Gastroesophageal sphincter (tissue), 3 donors: ENCODE results near the gene KCNN3.

Experiments used
- CTCF ChIP-seq, 4 experiments: fragments of 200-600 bp in 2 of 4; fragments of 450-650 bp in 2 of 4; sonication (generic) in 1 of 4; IDR thresholded peaks; one replicate each; pipeline ENCODE4 v1.5.1; 2017 to 2019; ENCODE audit warnings: antibody characterized with exemption in 4 of 4, mild to moderate bottlenecking in 2 of 4, moderate library complexity in 2 of 4
- POLR2A ChIP-seq, 2 donors: fragments of 450-650 bp; IDR thresholded peaks; one replicate each; pipeline ENCODE4 v1.6.1; 2017; ENCODE audit warnings: antibody characterized with exemption in 2 of 2, mild to moderate bottlenecking in 2 of 2, moderate library complexity in 1 of 2

GRCh38 chr1:154878371-154879037, 8.4 kb upstream of the KCNN3 start:
- TF ChIP-seq CTCF (IDR thresholded peaks at IDR 0.05) (peak in 3 of 4 experiments; percentile 87 to 93 (median 88)), POLR2A (IDR thresholded peaks at IDR 0.05) (no peak)
